H7 (cell line): Measurements from ENCODE around the gene ACSF3. TPM values are rescaled to one million over a fixed set of nuclear protein-coding genes. Genes with fewer than 3 reads are reported as not detected.
"Not testable (repeated sequence)": the region's sequence is repeated elsewhere in the genome, so short reads cannot be mapped to it uniquely, and the experiment has no call there.

ENCODE experiments used
- DNase-seq: peaks from one replicate; pipeline ENCODE4 v3.0.0; 2012
- H3K27me3 ChIP-seq: 2 replicates; pipeline ENCODE4 v1.6.0; 2011; ENCODE audit warnings: mild to moderate bottlenecking, low read length; ENCODE audit not compliant: control insufficient read depth, insufficient read depth
- H3K36me3 ChIP-seq: replicated peaks from 2 replicates; pipeline ENCODE4 v1.5.1; 2011; ENCODE audit warnings: low read length; ENCODE audit not compliant: control insufficient read depth, insufficient read depth
- H3K4me3 ChIP-seq: 2 replicates; pipeline ENCODE4 v1.5.1; 2011; ENCODE audit warnings: low read depth, mild to moderate bottlenecking, control low read depth, low read length, moderate library complexity; ENCODE audit not compliant: insufficient read depth
- total RNA-seq: library from RNA; depleted of rRNA; stranded (reverse); fragments of >200 nt; shearing (Covaris generic); gene quantifications from 2 replicates; pipeline ENCODE4 v1.2.3, GENCODE V29; 2014

Gene ACSF3
- total RNA-seq, 1 experiment from 2014 or later, result 20.2 TPM

GRCh38 chr16:89160977-89161701, 67.5 kb downstream of the ACSF3 start:
- Histone ChIP-seq H3K27me3 (no peaks in the 10 kb centered on the region), H3K4me3 (no peak overlapping the region), H3K36me3 (no peaks in the 10 kb centered on the region)
- no peak for DNase-seq

GRCh38 chr16:89161763-89162713, 68.4 kb downstream of the ACSF3 start:
- DNase-seq, result no peak
- Histone ChIP-seq H3K36me3 (no peaks in the 10 kb centered on the region), H3K4me3 (no peak overlapping the region)

GRCh38 chr16:89163297-89163696, 69.6 kb downstream of the ACSF3 start:
- H3K4me3 ChIP-seq, result no peak overlapping the region
- H3K36me3 ChIP-seq, result no peaks in the 10 kb centered on the region
- H3K27me3 ChIP-seq, result no peaks in the 10 kb centered on the region
- no peak for DNase-seq

More at GRCh38 chr16:89161763-89162713, 68.4 kb downstream of the ACSF3 start:
- no peaks in the 10 kb centered on the region for H3K27me3 ChIP-seq

- no peak for DNase-seq
- H3K36me3 ChIP-seq, result no peaks in the 10 kb centered on the region
- H3K4me3 ChIP-seq, result no peak overlapping the region
- H3K27me3 ChIP-seq, result no peaks in the 10 kb centered on the region; the same call in 1 of the 2 replicates
These were observed 70.8 kb downstream of the ACSF3 start for GRCh38 chr16:89164436-89164835.

GRCh38 chr16:89164847-89165680, 71.4 kb downstream of the ACSF3 start:
- DNase-seq, result no peak
- Histone ChIP-seq H3K4me3 (no peak overlapping the region), H3K36me3 (no peaks in the 10 kb centered on the region), H3K27me3 (peaks cover 2% of the 10 kb centered on the region; the same call in 1 of the 2 replicates)

- not testable (repeated sequence) for H3K4me3 ChIP-seq, H3K36me3 ChIP-seq, H3K27me3 ChIP-seq, DNase-seq
These were observed 72.0 kb downstream of the ACSF3 start for GRCh38 chr16:89165681-89165979.

- Histone ChIP-seq H3K4me3 (no peak overlapping the region), H3K36me3 (no peaks in the 10 kb centered on the region), H3K27me3 (peaks cover 11% of the 10 kb centered on the region; the same call in 1 of the 2 replicates)
- DNase-seq, result no peak
These were observed 73.2 kb downstream of the ACSF3 start for GRCh38 chr16:89166696-89167424.

- no peak overlapping the region for H3K4me3 ChIP-seq
- H3K36me3 ChIP-seq, result no peaks in the 10 kb centered on the region
- DNase-seq, result peak; percentile 99
- peaks cover 14% of the 10 kb centered on the region for H3K27me3 ChIP-seq
These were observed 73.8 kb downstream of the ACSF3 start for GRCh38 chr16:89167425-89167941.

GRCh38 chr16:89168381-89169189, 74.9 kb downstream of the ACSF3 start:
- no peak for DNase-seq
- no peak overlapping the region for H3K4me3 ChIP-seq
- peaks cover 14% of the 10 kb centered on the region for H3K27me3 ChIP-seq
- no peaks in the 10 kb centered on the region for H3K36me3 ChIP-seq

- DNase-seq, result no peak
- peaks cover 14% of the 10 kb centered on the region for H3K27me3 ChIP-seq
- no peak overlapping the region for H3K4me3 ChIP-seq
- H3K36me3 ChIP-seq, result no peaks in the 10 kb centered on the region
These were observed 76.1 kb downstream of the ACSF3 start for GRCh38 chr16:89169778-89170177.

- peak; percentile 93 for DNase-seq
- Histone ChIP-seq H3K27me3 (peaks cover 14% of the 10 kb centered on the region), H3K4me3 (peak overlapping the region; percentile 52), H3K36me3 (no peaks in the 10 kb centered on the region)
These were observed 76.9 kb downstream of the ACSF3 start for GRCh38 chr16:89170346-89171215.
